ENCODE measurements around the gene PRDM16.

GRCh38 chr1:3195966-3196515 lies 127.0 kb downstream of the PRDM16 start:
- no peak for TF ChIP-seq CTCF (conservative IDR thresholded peaks at IDR 0.05)
- no peak for TF ChIP-seq ZFX (IDR thresholded peaks at IDR 0.05)

Data from C4-2B (cell line).